ENCODE results near the gene DENND11.

DENND11 gene

GRCh38 chr7:141695803-141696289, 6.1 kb downstream of the DENND11 start:
- H3K79me1 ChIP-seq (replicated peaks; ENCODE audit: low read length, poor library complexity, severe bottlenecking): peaks cover 34% of the 10 kb centered on the region
- no peak overlapping the region for H3K9ac ChIP-seq (ENCODE audit: low read length)
- no peak overlapping the region for H3K4me2 ChIP-seq (ENCODE audit: low read length, poor library complexity, severe bottlenecking)
- H2BK12ac ChIP-seq (ENCODE audit: low read length in 2 of 2): no peak overlapping the region
- H3K9me3 ChIP-seq (ENCODE audit: control insufficient read depth, low read length): no peaks in the 10 kb centered on the region
- H3K27me3 ChIP-seq (ENCODE audit: control insufficient read depth in 1 of 2, insufficient read depth in 1 of 2, low read length in 2 of 2): no peaks in the 10 kb centered on the region
- WGBS: 89% methylated on average over 6 of the region's 6 CpGs
- H3K18ac ChIP-seq (ENCODE audit: low read depth in 1 of 2, low read length in 2 of 2): no peak overlapping the region
- H2AFZ ChIP-seq (ENCODE audit: low read depth, low read length): no peak overlapping the region
- no peak for DNase-seq
- H4K8ac ChIP-seq (ENCODE audit: low read length): no peak overlapping the region
- H3K14ac ChIP-seq (ENCODE audit: low read length in 2 of 2): no peak overlapping the region
- H2BK5ac ChIP-seq (ENCODE audit: low read depth, low read length, poor library complexity, severe bottlenecking): no peak overlapping the region
- H3K27ac ChIP-seq (ENCODE audit: low read length, poor library complexity, severe bottlenecking): no peak overlapping the region
- no peak overlapping the region for H2BK120ac ChIP-seq (ENCODE audit: low read depth, low read length)
- H3K23ac ChIP-seq (ENCODE audit: low read length in 2 of 2): no peak overlapping the region
- no peak overlapping the region for H3K4ac ChIP-seq (ENCODE audit: low read depth in 1 of 2, low read length in 2 of 2)
- no peak overlapping the region for H3K4me3 ChIP-seq (ENCODE audit: insufficient read depth in 1 of 2, low read depth in 1 of 2, low read length in 2 of 2)
- no peaks in the 10 kb centered on the region for H3K36me3 ChIP-seq (ENCODE audit: control insufficient read depth in 1 of 2, insufficient read depth in 2 of 2, low read depth in 1 of 2, low read length in 2 of 2)
- H4K91ac ChIP-seq (ENCODE audit: low read length): no peak overlapping the region
- no peak overlapping the region for H2BK15ac ChIP-seq (ENCODE audit: low read depth, poor library complexity, severe bottlenecking)
- no peak overlapping the region for H2AK5ac ChIP-seq (ENCODE audit: low read length, severe bottlenecking)
- peaks cover 10% of the 10 kb centered on the region for H3K4me1 ChIP-seq (ENCODE audit: control insufficient read depth, insufficient read depth, low read depth, low read length)

DNA sequence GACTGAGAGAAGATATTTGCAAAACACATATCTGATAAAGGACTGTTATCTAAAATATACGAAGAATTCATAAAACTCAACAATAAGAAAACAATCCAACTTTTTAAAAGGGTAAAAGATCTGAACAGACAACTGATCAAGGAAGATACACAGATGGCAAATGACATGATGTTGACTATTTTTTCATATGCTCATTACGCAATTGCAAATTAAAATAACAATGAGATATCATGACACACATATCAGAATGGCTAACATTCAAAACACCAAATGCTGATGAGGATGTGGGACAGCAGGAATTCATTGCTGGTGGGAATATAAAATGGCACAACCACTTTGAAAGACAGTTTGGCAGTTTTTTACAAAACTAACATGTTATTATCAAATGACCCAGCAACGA, 8.9 kb downstream of the DENND11 start:
- H3K9me3 ChIP-seq (ENCODE audit: control insufficient read depth, low read length): no peaks in the 10 kb centered on the region
- no peak overlapping the region for H2BK5ac ChIP-seq (ENCODE audit: low read depth, low read length, poor library complexity, severe bottlenecking)
- H3K14ac ChIP-seq (ENCODE audit: low read length in 2 of 2): no peak overlapping the region
- no peak overlapping the region for H2AFZ ChIP-seq (ENCODE audit: low read depth, low read length)
- no peak overlapping the region for H2BK15ac ChIP-seq (ENCODE audit: low read depth, poor library complexity, severe bottlenecking)
- no peak overlapping the region for H4K91ac ChIP-seq (ENCODE audit: low read length)
- DNase-seq: no peak
- H2BK12ac ChIP-seq (ENCODE audit: low read length in 2 of 2): no peak overlapping the region
- no peak overlapping the region for H3K18ac ChIP-seq (ENCODE audit: low read depth in 1 of 2, low read length in 2 of 2)
- H2AK5ac ChIP-seq (ENCODE audit: low read length, severe bottlenecking): no peak overlapping the region
- H3K9ac ChIP-seq (ENCODE audit: low read length): no peak overlapping the region
- no peak overlapping the region for H4K8ac ChIP-seq (ENCODE audit: low read length)
- no peak overlapping the region for H3K4ac ChIP-seq (ENCODE audit: low read depth in 1 of 2, low read length in 2 of 2)
- H2BK120ac ChIP-seq (ENCODE audit: low read depth, low read length): no peak overlapping the region
- H3K27ac ChIP-seq (ENCODE audit: low read length, poor library complexity, severe bottlenecking): no peak overlapping the region
- H3K79me1 ChIP-seq (replicated peaks; ENCODE audit: low read length, poor library complexity, severe bottlenecking): peaks cover 34% of the 10 kb centered on the region
- no peaks in the 10 kb centered on the region for H3K36me3 ChIP-seq (ENCODE audit: control insufficient read depth in 1 of 2, insufficient read depth in 2 of 2, low read depth in 1 of 2, low read length in 2 of 2)
- no peak overlapping the region for H3K4me2 ChIP-seq (ENCODE audit: low read length, poor library complexity, severe bottlenecking)
- H3K27me3 ChIP-seq (ENCODE audit: control insufficient read depth in 1 of 2, insufficient read depth in 1 of 2, low read length in 2 of 2): no peaks in the 10 kb centered on the region
- H3K4me1 ChIP-seq (ENCODE audit: control insufficient read depth, insufficient read depth, low read depth, low read length): peaks cover 8% of the 10 kb centered on the region
- H3K23ac ChIP-seq (ENCODE audit: low read length in 2 of 2): no peak overlapping the region
- WGBS: 92% methylated on average over 2 of the region's 3 CpGs
- H3K4me3 ChIP-seq (ENCODE audit: insufficient read depth in 1 of 2, low read depth in 1 of 2, low read length in 2 of 2): no peak overlapping the region

DNA sequence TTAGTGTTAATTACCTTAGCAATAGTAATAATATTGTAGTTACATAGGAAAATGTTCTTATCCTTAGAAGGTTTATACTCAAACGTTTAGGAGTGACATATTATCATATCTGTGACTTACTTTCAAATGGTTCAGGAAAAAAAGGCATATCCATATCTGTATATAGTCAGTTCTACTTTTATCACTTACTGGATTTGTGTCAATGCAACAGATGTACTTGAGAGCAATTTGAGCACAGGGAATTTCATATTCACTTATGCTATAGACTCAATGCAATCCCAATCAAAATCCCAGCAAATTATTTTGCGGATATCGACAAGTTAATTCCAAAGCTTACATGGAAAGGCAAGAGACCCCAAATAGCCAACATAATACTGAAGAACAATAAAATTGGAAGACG, 10.0 kb downstream of the DENND11 start:
- peaks cover 34% of the 10 kb centered on the region for H3K79me1 ChIP-seq (replicated peaks; ENCODE audit: low read length, poor library complexity, severe bottlenecking)
- H3K4me1 ChIP-seq (ENCODE audit: control insufficient read depth, insufficient read depth, low read depth, low read length): peaks cover 5% of the 10 kb centered on the region
- no peak overlapping the region for H2BK12ac ChIP-seq (ENCODE audit: low read length in 2 of 2)
- H3K27ac ChIP-seq (ENCODE audit: low read length, poor library complexity, severe bottlenecking): no peak overlapping the region
- no peaks in the 10 kb centered on the region for H3K9me3 ChIP-seq (ENCODE audit: control insufficient read depth, low read length)
- no peak overlapping the region for H2BK5ac ChIP-seq (ENCODE audit: low read depth, low read length, poor library complexity, severe bottlenecking)
- H3K14ac ChIP-seq (ENCODE audit: low read length in 2 of 2): no peak overlapping the region
- H2AK5ac ChIP-seq (ENCODE audit: low read length, severe bottlenecking): no peak overlapping the region
- H3K4me2 ChIP-seq (ENCODE audit: low read length, poor library complexity, severe bottlenecking): no peak overlapping the region
- no peak overlapping the region for H4K91ac ChIP-seq (ENCODE audit: low read length)
- H3K9ac ChIP-seq (ENCODE audit: low read length): no peak overlapping the region
- no peak overlapping the region for H3K18ac ChIP-seq (ENCODE audit: low read depth in 1 of 2, low read length in 2 of 2)
- H4K8ac ChIP-seq (ENCODE audit: low read length): no peak overlapping the region
- no peak overlapping the region for H3K4me3 ChIP-seq (ENCODE audit: insufficient read depth in 1 of 2, low read depth in 1 of 2, low read length in 2 of 2)
- WGBS: 100% methylated on average over 2 of the region's 4 CpGs
- H2BK15ac ChIP-seq (ENCODE audit: low read depth, poor library complexity, severe bottlenecking): no peak overlapping the region
- no peak overlapping the region for H3K23ac ChIP-seq (ENCODE audit: low read length in 2 of 2)
- H3K36me3 ChIP-seq (ENCODE audit: control insufficient read depth in 1 of 2, insufficient read depth in 2 of 2, low read depth in 1 of 2, low read length in 2 of 2): no peaks in the 10 kb centered on the region
- no peak overlapping the region for H2BK120ac ChIP-seq (ENCODE audit: low read depth, low read length)
- no peak overlapping the region for H2AFZ ChIP-seq (ENCODE audit: low read depth, low read length)
- no peaks in the 10 kb centered on the region for H3K27me3 ChIP-seq (ENCODE audit: control insufficient read depth in 1 of 2, insufficient read depth in 1 of 2, low read length in 2 of 2)
- no peak overlapping the region for H3K4ac ChIP-seq (ENCODE audit: low read depth in 1 of 2, low read length in 2 of 2)
- DNase-seq: no peak

GRCh38 chr7:141691540-141691939, 10.4 kb downstream of the DENND11 start:
- no peak overlapping the region for H2AFZ ChIP-seq (ENCODE audit: low read depth, low read length)
- no peak overlapping the region for H3K14ac ChIP-seq (ENCODE audit: low read length in 2 of 2)
- H2BK120ac ChIP-seq (ENCODE audit: low read depth, low read length): no peak overlapping the region
- H4K91ac ChIP-seq (ENCODE audit: low read length): no peak overlapping the region
- no peak overlapping the region for H2BK15ac ChIP-seq (ENCODE audit: low read depth, poor library complexity, severe bottlenecking)
- no peak overlapping the region for H2AK5ac ChIP-seq (ENCODE audit: low read length, severe bottlenecking)
- H4K8ac ChIP-seq (ENCODE audit: low read length): no peak overlapping the region
- no peak overlapping the region for H3K18ac ChIP-seq (ENCODE audit: low read depth in 1 of 2, low read length in 2 of 2)
- WGBS: 83% methylated on average over 1 of the region's 3 CpGs
- no peak overlapping the region for H3K4me2 ChIP-seq (ENCODE audit: low read length, poor library complexity, severe bottlenecking)
- H2BK5ac ChIP-seq (ENCODE audit: low read depth, low read length, poor library complexity, severe bottlenecking): no peak overlapping the region
- DNase-seq: no peak
- peaks cover 4% of the 10 kb centered on the region for H3K4me1 ChIP-seq (ENCODE audit: control insufficient read depth, insufficient read depth, low read depth, low read length)
- H3K9me3 ChIP-seq (ENCODE audit: control insufficient read depth, low read length): no peaks in the 10 kb centered on the region
- no peak overlapping the region for H3K27ac ChIP-seq (ENCODE audit: low read length, poor library complexity, severe bottlenecking)
- H3K79me1 ChIP-seq (replicated peaks; ENCODE audit: low read length, poor library complexity, severe bottlenecking): peaks cover 34% of the 10 kb centered on the region
- no peak overlapping the region for H2BK12ac ChIP-seq (ENCODE audit: low read length in 2 of 2)
- no peaks in the 10 kb centered on the region for H3K36me3 ChIP-seq (ENCODE audit: control insufficient read depth in 1 of 2, insufficient read depth in 2 of 2, low read depth in 1 of 2, low read length in 2 of 2)
- no peak overlapping the region for H3K9ac ChIP-seq (ENCODE audit: low read length)
- H3K27me3 ChIP-seq (ENCODE audit: control insufficient read depth in 1 of 2, insufficient read depth in 1 of 2, low read length in 2 of 2): no peaks in the 10 kb centered on the region
- no peak overlapping the region for H3K4me3 ChIP-seq (ENCODE audit: insufficient read depth in 1 of 2, low read depth in 1 of 2, low read length in 2 of 2)
- H3K4ac ChIP-seq (ENCODE audit: low read depth in 1 of 2, low read length in 2 of 2): no peak overlapping the region
- no peak overlapping the region for H3K23ac ChIP-seq (ENCODE audit: low read length in 2 of 2)

Measured in mesenchymal stem cell (in vitro differentiated cells and primary cell).